Measurements from ENCODE around the gene FLOT1.

FLOT1 gene

GRCh38 chr6:30705620-30706019 is 36.9 kb downstream of the FLOT1 start (continued):
- TF ChIP-seq ZBTB1 (tag by site-specific recombination; IDR thresholded peaks at IDR 0.05) (no peak), BCL11A (tag by site-specific recombination; IDR thresholded peaks at IDR 0.05; ENCODE audit: low read depth) (no peak), ZNF654 (tag by site-specific recombination; IDR thresholded peaks at IDR 0.05; ENCODE audit: low read depth) (no peak), SP7 (tag by site-specific recombination; IDR thresholded peaks at IDR 0.05) (no peak), PRDM6 (tag by site-specific recombination; IDR thresholded peaks at IDR 0.05) (no peak)

- ChIA-PET CTCF (interaction anchor here (0.6 to 1.9 kb wide), 6 partner anchors 9 to 103 kb away, joined by 3 to 9 read pairs (median 5); partner anchors contain the start of gene NRM), POLR2A (interaction anchor here (1.1 to 3.3 kb wide), 8 partner anchors 9 to 25 kb away, joined by 3 to 18 read pairs (median 4); partner anchors contain the start of genes MDC1, NRM and TUBB)
- Histone ChIP-seq H3K4me1 (ENCODE audit: control insufficient read depth, insufficient read depth, low read length) (peaks cover 17% of the 10 kb centered on the region), H3K27ac (ENCODE audit: extremely low read depth, low read depth, low read length) (no peak overlapping the region), H3K9me3 (ENCODE audit: control insufficient read depth, insufficient read depth, low read depth, low read length) (no peaks in the 10 kb centered on the region), H3K4me3 (ENCODE audit: low read depth, low read length) (no peak overlapping the region), H3K36me3 (ENCODE audit: control insufficient read depth in 2 of 2, insufficient read depth in 1 of 2, low read length in 2 of 2) (peaks cover 48 to 84% of the 10 kb centered on the region in 2 experiments)
- TF ChIP-seq ZNF16 (tag by site-specific recombination; IDR thresholded peaks at IDR 0.05; ENCODE audit: low read depth) (no peak), GLIS1 (tag by site-specific recombination; IDR thresholded peaks at IDR 0.05) (no peak), ZNF610 (tag by site-specific recombination; IDR thresholded peaks at IDR 0.05; ENCODE audit: borderline replicate concordance) (no peak), INSM2 (tag by site-specific recombination; IDR thresholded peaks at IDR 0.05) (no peak), ZNF777 (tag by site-specific recombination; IDR thresholded peaks at IDR 0.05; ENCODE audit: borderline replicate concordance) (no peak), SP3 (tag by site-specific recombination; IDR thresholded peaks at IDR 0.05) (no peak), ZNF24 (tag by site-specific recombination; IDR thresholded peaks at IDR 0.05) (no peak), ZNF302 (tag by site-specific recombination; IDR thresholded peaks at IDR 0.05; ENCODE audit: low read depth) (no peak), ZNF707 (tag by site-specific recombination; IDR thresholded peaks at IDR 0.05) (no peak)
These were observed 38.7 kb downstream of the FLOT1 start for GRCh38 chr6:30703821-30704220.

DNA sequence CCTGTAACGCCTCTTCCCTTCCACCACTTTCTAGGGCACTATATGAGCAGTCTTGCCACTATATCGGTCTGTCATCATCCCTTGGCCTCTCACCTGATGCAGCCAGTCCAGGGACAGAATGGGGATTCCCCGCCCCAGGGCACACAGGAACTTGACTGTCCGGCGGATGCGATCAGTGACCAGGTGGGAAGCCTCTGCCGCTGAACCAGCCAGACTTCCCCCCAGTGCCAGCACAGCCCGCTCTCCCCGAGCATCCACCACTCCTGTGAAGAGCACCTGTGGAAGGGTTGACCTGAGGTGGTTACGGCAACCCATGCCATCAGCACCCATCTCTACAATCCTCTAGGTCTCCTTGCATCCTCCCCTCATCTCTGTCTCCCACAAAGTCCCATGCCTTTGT is 39.5 kb downstream of the FLOT1 start:
- Histone ChIP-seq H3K36me3 (ENCODE audit: control insufficient read depth in 2 of 2, insufficient read depth in 1 of 2, low read length in 2 of 2) (peaks cover 40 to 84% of the 10 kb centered on the region in 2 experiments), H3K4me3 (ENCODE audit: low read depth, low read length) (no peak overlapping the region), H3K4me1 (ENCODE audit: control insufficient read depth, insufficient read depth, low read length) (peaks cover 15% of the 10 kb centered on the region), H3K27ac (ENCODE audit: extremely low read depth, low read depth, low read length) (no peak overlapping the region), H3K9me3 (ENCODE audit: control insufficient read depth, insufficient read depth, low read depth, low read length) (no peaks in the 10 kb centered on the region)
- POLR2A ChIA-PET: interaction anchor here (0.6 to 2.8 kb wide), 5 partner anchors 9 to 72 kb away, joined by 3 to 30 read pairs (median 4); partner anchors contain the start of genes NRM and TUBB
- CTCF ChIA-PET: interaction anchor here (1.6 to 1.9 kb wide), 3 partner anchors 12 to 24 kb away, joined by 5 to 9 read pairs (median 8); partner anchors contain the start of gene NRM
- TF ChIP-seq TCF7L2 (IDR thresholded peaks at IDR 0.05; ENCODE audit: borderline replicate concordance, low read depth, low read length): no peak
- TF ChIP-seq ZNF777 (tag by site-specific recombination; IDR thresholded peaks at IDR 0.05; ENCODE audit: borderline replicate concordance): no peak
- TF ChIP-seq HOXA7 (CRISPR knock-in tag; IDR thresholded peaks at IDR 0.05; ENCODE audit: borderline replicate concordance): no peak
- no peak for TF ChIP-seq ZBTB10 (tag by site-specific recombination; IDR thresholded peaks at IDR 0.05)
- no peak for TF ChIP-seq ZBTB7A (tag by site-specific recombination; IDR thresholded peaks at IDR 0.05; ENCODE audit: low read depth)
- no peak for TF ChIP-seq ZNF416 (tag by site-specific recombination; IDR thresholded peaks at IDR 0.05)
- no peak for TF ChIP-seq ZNF629 (tag by site-specific recombination; IDR thresholded peaks at IDR 0.05)
- no peak for TF ChIP-seq SCRT2 (tag by site-specific recombination; IDR thresholded peaks at IDR 0.05)
- TF ChIP-seq ZNF645 (tag by site-specific recombination; IDR thresholded peaks at IDR 0.05): no peak
- no peak for TF ChIP-seq ZNF211 (tag by site-specific recombination; IDR thresholded peaks at IDR 0.05; ENCODE audit: low read depth)
- TF ChIP-seq ZNF529 (tag by site-specific recombination; IDR thresholded peaks at IDR 0.05; ENCODE audit: insufficient replicate concordance): no peak
- no peak for TF ChIP-seq ZSCAN16 (tag by site-specific recombination; IDR thresholded peaks at IDR 0.05)
- TF ChIP-seq ZNF138 (tag by site-specific recombination; IDR thresholded peaks at IDR 0.05; ENCODE audit: borderline replicate concordance): no peak
- TF ChIP-seq ZNF701 (tag by site-specific recombination; IDR thresholded peaks at IDR 0.05): no peak
- no peak for TF ChIP-seq MEIS1 (CRISPR knock-in tag; IDR thresholded peaks at IDR 0.05; ENCODE audit: borderline replicate concordance)
